Rectal smooth muscle tissue (tissue), 1 donor: ENCODE data around the gene WAS.
"Not testable (repeated sequence)": the region's sequence is repeated elsewhere in the genome, so short reads cannot be mapped to it uniquely, and the experiment has no call there.

ENCODE experiments used
- H3K27ac ChIP-seq: one replicate; pipeline ENCODE4 v1.7.0; 2013; ENCODE audit warnings: low read depth, low read length, inconsistent platforms
- H3K27me3 ChIP-seq: one replicate; pipeline ENCODE4 v1.7.0; 2013; ENCODE audit warnings: low read length; ENCODE audit not compliant: control insufficient read depth, insufficient read depth
- H3K36me3 ChIP-seq: one replicate; pipeline ENCODE4 v1.7.0; 2013; ENCODE audit warnings: low read length; ENCODE audit not compliant: control insufficient read depth, insufficient read depth
- H3K4me1 ChIP-seq: one replicate; pipeline ENCODE4 v1.7.0; 2013; ENCODE audit warnings: low read length; ENCODE audit not compliant: control insufficient read depth, insufficient read depth
- H3K4me3 ChIP-seq: one replicate; pipeline ENCODE4 v1.7.0; 2013; ENCODE audit warnings: low read length
- H3K9ac ChIP-seq: one replicate; pipeline ENCODE4 v1.7.0; 2013; ENCODE audit warnings: low read length

WAS gene

GRCh38 chrX:48683411-48683982 lies at the start of gene WAS:
TSS of gene WAS (plus strand) at chrX:48683799. CDS start at chrX:48683854, 55 bp downstream.
- no peaks in the 10 kb centered on the region for H3K36me3 ChIP-seq
- H3K9ac ChIP-seq = peak within 1 kb of the TSS; percentile 57
- peak within 1 kb of the TSS; percentile 33 for H3K27ac ChIP-seq
- peak within 1 kb of the TSS; percentile 55 for H3K4me3 ChIP-seq
- H3K4me1 ChIP-seq = no peaks in the 10 kb centered on the region
- H3K27me3 ChIP-seq = peaks cover 4% of the 10 kb centered on the region

- Histone ChIP-seq H3K27me3 (no peaks in the 10 kb centered on the region), H3K4me3 (no peak overlapping the region), H3K4me1 (no peaks in the 10 kb centered on the region), H3K9ac (no peak overlapping the region), H3K36me3 (no peaks in the 10 kb centered on the region), H3K27ac (no peak overlapping the region)
Observed at GRCh38 chrX:48636301-48636700, 47.3 kb upstream of the WAS start.

- H3K27me3 ChIP-seq = no peaks in the 10 kb centered on the region
- H3K36me3 ChIP-seq = no peaks in the 10 kb centered on the region
- no peak overlapping the region for H3K27ac ChIP-seq
- no peak overlapping the region for H3K4me3 ChIP-seq
- no peak overlapping the region for H3K9ac ChIP-seq
- no peaks in the 10 kb centered on the region for H3K4me1 ChIP-seq
Observed at GRCh38 chrX:48636776-48637175, 46.8 kb upstream of the WAS start.

GRCh38 chrX:48645669-48646068 lies 37.9 kb upstream of the WAS start:
- no peak overlapping the region for H3K27ac ChIP-seq
- H3K27me3 ChIP-seq = no peaks in the 10 kb centered on the region
- H3K4me3 ChIP-seq = no peak overlapping the region
- H3K36me3 ChIP-seq = no peaks in the 10 kb centered on the region
- peaks cover 2% of the 10 kb centered on the region for H3K4me1 ChIP-seq
- H3K9ac ChIP-seq = no peak overlapping the region

GRCh38 chrX:48648336-48648751 lies 35.3 kb upstream of the WAS start:
- peak overlapping the region; percentile 39 for H3K27ac ChIP-seq

GRCh38 chrX:48649102-48649501 lies 34.5 kb upstream of the WAS start:
- Histone ChIP-seq H3K27me3 (no peaks in the 10 kb centered on the region), H3K4me1 (peaks cover 2% of the 10 kb centered on the region), H3K4me3 (no peak overlapping the region), H3K9ac (no peak overlapping the region), H3K27ac (no peak overlapping the region), H3K36me3 (no peaks in the 10 kb centered on the region)

More at GRCh38 chrX:48648336-48648751, 35.3 kb upstream of the WAS start:
- H3K27me3 ChIP-seq = no peaks in the 10 kb centered on the region
- no peak overlapping the region for H3K9ac ChIP-seq
- no peaks in the 10 kb centered on the region for H3K36me3 ChIP-seq
- no peak overlapping the region for H3K4me3 ChIP-seq
- peaks cover 2% of the 10 kb centered on the region for H3K4me1 ChIP-seq

- H3K4me1 ChIP-seq, H3K9ac ChIP-seq, H3K27ac ChIP-seq, H3K4me3 ChIP-seq, H3K27me3 ChIP-seq, H3K36me3 ChIP-seq: not testable (repeated sequence)
Observed at GRCh38 chrX:48652055-48652579, 31.5 kb upstream of the WAS start.

- H3K36me3 ChIP-seq, H3K4me1 ChIP-seq, H3K4me3 ChIP-seq, H3K27me3 ChIP-seq, H3K27ac ChIP-seq, H3K9ac ChIP-seq: not testable (repeated sequence)
Observed at GRCh38 chrX:48654746-48655145, 28.9 kb upstream of the WAS start.

GRCh38 chrX:48659686-48660085 lies 23.9 kb upstream of the WAS start:
- not testable (repeated sequence) for H3K27me3 ChIP-seq, H3K36me3 ChIP-seq, H3K9ac ChIP-seq, H3K4me1 ChIP-seq, H3K27ac ChIP-seq, H3K4me3 ChIP-seq

GRCh38 chrX:48663241-48663640 lies 20.4 kb upstream of the WAS start:
- Histone ChIP-seq H3K27ac (no peak overlapping the region), H3K36me3 (no peaks in the 10 kb centered on the region), H3K9ac (no peak overlapping the region), H3K4me3 (no peak overlapping the region), H3K4me1 (no peaks in the 10 kb centered on the region), H3K27me3 (no peaks in the 10 kb centered on the region)

- Histone ChIP-seq H3K27ac (no peak overlapping the region), H3K9ac (no peak overlapping the region), H3K36me3 (no peaks in the 10 kb centered on the region), H3K27me3 (no peaks in the 10 kb centered on the region), H3K4me3 (no peak overlapping the region), H3K4me1 (no peaks in the 10 kb centered on the region)
Observed at GRCh38 chrX:48664156-48664555, 19.4 kb upstream of the WAS start.

GRCh38 chrX:48665991-48666390 lies 17.6 kb upstream of the WAS start:
- Histone ChIP-seq H3K27me3 (no peaks in the 10 kb centered on the region), H3K36me3 (no peaks in the 10 kb centered on the region), H3K4me1 (no peaks in the 10 kb centered on the region), H3K27ac (no peak overlapping the region), H3K4me3 (no peak overlapping the region), H3K9ac (no peak overlapping the region)

GRCh38 chrX:48666649-48667048 lies 16.9 kb upstream of the WAS start:
- H3K27me3 ChIP-seq = no peaks in the 10 kb centered on the region
- H3K27ac ChIP-seq = no peak overlapping the region
- H3K4me3 ChIP-seq = no peak overlapping the region
- H3K36me3 ChIP-seq = no peaks in the 10 kb centered on the region
- H3K4me1 ChIP-seq = no peaks in the 10 kb centered on the region
- H3K9ac ChIP-seq = no peak overlapping the region
